Stomach (tissue), 9 donors: Measurements from ENCODE around the gene HAUS8. TPM values are rescaled to one million over a fixed set of nuclear protein-coding genes. Genes with fewer than 3 reads are reported as not detected.
A peak's percentile ranks its signal among the peaks of the same experiment; 100 is the strongest.

Experiments
- DNase-seq, 2 donors: peaks; one replicate each; pipeline versions ENCODE4 v3.0.0 to v3.0.0-alpha.2; 2013 to 2019
- H3K27ac ChIP-seq, 5 donors: fragments of 200-600 bp in 4 of 5; sonication (generic) in 4 of 5; one replicate each; pipeline ENCODE4 v1.5.1; 2013 to 2019; ENCODE audit warnings: mild to moderate bottlenecking in 1 of 5, moderate library complexity in 1 of 5
- H3K27me3 ChIP-seq, 3 donors: fragments of 200-600 bp; sonication (generic); one replicate each; pipeline ENCODE4 v1.5.1; 2017 to 2019; ENCODE audit warnings: mixed run types in 1 of 3
- H3K36me3 ChIP-seq, 4 donors: fragments of 200-600 bp; sonication (generic); 1 replicate in 3 of 4; 2 replicates in 1 of 4; pipeline ENCODE4 v1.5.1; 2016 to 2019
- H3K4me1 ChIP-seq, 4 donors: fragments of 200-600 bp; sonication (generic); one replicate each; pipeline ENCODE4 v1.5.1; 2016 to 2019
- H3K4me3 ChIP-seq, 4 donors: fragments of 200-600 bp; sonication (generic) in 3 of 4; one replicate each; pipeline ENCODE4 v1.5.1; 2016 to 2019; ENCODE audit warnings: mild to moderate bottlenecking in 1 of 4
- H3K9me3 ChIP-seq, 4 donors: fragments of 200-600 bp; sonication (generic); one replicate each; pipeline ENCODE4 v1.5.1; 2016 to 2019
- EP300 ChIP-seq: sonication (generic); formaldehyde crosslinking; IDR thresholded peaks from one replicate; pipeline ENCODE4 v1.6.1; 2017; ENCODE audit warnings: antibody characterized with exemption
- POLR2A ChIP-seq, 4 donors: fragments of 450-650 bp; IDR thresholded peaks; one replicate each; pipeline ENCODE4 v1.6.1; 2016; ENCODE audit warnings: antibody characterized with exemption in 4 of 4, control low read depth in 2 of 4, mild to moderate bottlenecking in 1 of 4, moderate library complexity in 1 of 4
- POLR2AphosphoS5 ChIP-seq, 3 donors: sonication (generic); formaldehyde crosslinking; IDR thresholded peaks; one replicate each; pipeline ENCODE4 v1.6.1; 2016; ENCODE audit warnings: antibody characterized with exemption in 3 of 3
- WGBS, 5 donors: extraction: QIAGEN DNeasy Blood & Tissue Kit in 3 of 5; methylation state at CpG; one replicate each; pipeline versions ENCODE4 v1.1.5 to v1.1.7; 2013 to 2018; 5-methylcytosine and 5-hydroxymethylcytosine counted together
- intact Hi-C: fragments of 100-400 bp; cut with DNase I; formaldehyde crosslinking; loops from one replicate; pipeline ENCODE4 v1.15.1; 2023; ENCODE audit warnings: low total_unique reads
- polyA plus RNA-seq, 3 donors: library from polyadenylated mRNA; stranded (reverse); fragments of 200-250 nt; gene quantifications; one replicate each; pipeline ENCODE4 v1.2.3, GENCODE V29; 2013
- total RNA-seq, 5 donors: library from RNA; depleted of rRNA; stranded (reverse); fragments of >200 nt; gene quantifications; one replicate each; pipeline versions ENCODE4 v1.1.0 to v1.2.3, GENCODE V29; 2014 to 2016
- TF ChIP-seq, protein P1 (sequence below), 7 experiments: fragments of 450-650 bp in 4 of 7; fragments of 200-600 bp in 3 of 7; sonication (generic) in 3 of 7; IDR thresholded peaks; one replicate each; pipeline ENCODE4 v1.5.1; 2016 to 2019; ENCODE audit warnings: antibody characterized with exemption in 7 of 7, control low read depth in 2 of 7, mild to moderate bottlenecking in 1 of 7
- donor health status: healthy with polysubstance abuse.
- donor health status: Bipolar disorder and iron deficiency.
- donor health status: healthy.

The HAUS8 gene
- total and polyA plus RNA-seq, 8 donors, result 0.45 to 27.2 (median 9.0) TPM

DNA sequence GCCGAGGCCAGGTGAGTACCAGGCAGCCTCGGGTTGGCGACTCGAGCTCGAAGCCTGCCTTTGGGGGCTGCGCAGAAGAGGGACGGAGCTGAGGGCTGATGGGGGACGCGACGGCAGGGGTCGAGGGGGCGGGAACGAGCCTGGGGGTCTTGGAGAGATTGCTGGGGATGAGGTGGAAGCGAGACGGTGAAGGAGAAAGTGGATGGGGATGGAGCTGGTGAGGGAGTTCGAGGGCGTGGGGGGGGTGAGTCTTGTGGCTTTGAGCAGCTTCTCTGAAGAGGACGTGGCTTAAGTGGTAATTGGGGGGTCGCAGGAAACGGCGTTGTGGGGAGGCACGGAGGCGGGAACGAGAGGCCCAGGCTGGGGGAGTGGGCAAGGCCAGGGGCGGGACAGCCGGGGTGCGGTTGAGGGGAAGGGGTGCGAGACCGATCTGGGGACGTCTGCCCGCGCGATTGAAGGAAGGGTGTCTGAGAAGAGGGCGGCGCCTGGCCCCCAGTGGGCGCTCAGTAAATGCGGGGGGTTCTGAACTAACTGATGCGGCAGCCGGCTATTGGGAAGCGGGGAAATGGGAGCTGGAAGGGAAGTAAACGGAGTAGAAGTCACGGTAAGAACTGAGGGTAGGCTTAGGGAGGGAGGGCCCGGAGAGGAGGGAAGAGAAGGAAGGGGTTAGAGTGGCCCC lies 751 bp upstream of the HAUS8 start:
- TF ChIP-seq POLR2AphosphoS5 (IDR thresholded peaks at IDR 0.05) (no peak), POLR2A (IDR thresholded peaks at IDR 0.05) (no peak), EP300 (no peak)
- TF ChIP-seq, protein P1, sequence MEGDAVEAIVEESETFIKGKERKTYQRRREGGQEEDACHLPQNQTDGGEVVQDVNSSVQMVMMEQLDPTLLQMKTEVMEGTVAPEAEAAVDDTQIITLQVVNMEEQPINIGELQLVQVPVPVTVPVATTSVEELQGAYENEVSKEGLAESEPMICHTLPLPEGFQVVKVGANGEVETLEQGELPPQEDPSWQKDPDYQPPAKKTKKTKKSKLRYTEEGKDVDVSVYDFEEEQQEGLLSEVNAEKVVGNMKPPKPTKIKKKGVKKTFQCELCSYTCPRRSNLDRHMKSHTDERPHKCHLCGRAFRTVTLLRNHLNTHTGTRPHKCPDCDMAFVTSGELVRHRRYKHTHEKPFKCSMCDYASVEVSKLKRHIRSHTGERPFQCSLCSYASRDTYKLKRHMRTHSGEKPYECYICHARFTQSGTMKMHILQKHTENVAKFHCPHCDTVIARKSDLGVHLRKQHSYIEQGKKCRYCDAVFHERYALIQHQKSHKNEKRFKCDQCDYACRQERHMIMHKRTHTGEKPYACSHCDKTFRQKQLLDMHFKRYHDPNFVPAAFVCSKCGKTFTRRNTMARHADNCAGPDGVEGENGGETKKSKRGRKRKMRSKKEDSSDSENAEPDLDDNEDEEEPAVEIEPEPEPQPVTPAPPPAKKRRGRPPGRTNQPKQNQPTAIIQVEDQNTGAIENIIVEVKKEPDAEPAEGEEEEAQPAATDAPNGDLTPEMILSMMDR (IDR thresholded peaks at IDR 0.05), result no peak
- H3K4me1 ChIP-seq, result peaks cover 45 to 67% (median 59%) of the 10 kb centered on the region in 4 donors
- peaks cover 4 to 22% (median 12%) of the 10 kb centered on the region in 4 donors for H3K36me3 ChIP-seq
- H3K27ac ChIP-seq, result peak overlapping the region; percentile 91 to 95 (median 92)
- H3K4me3 ChIP-seq, result peak overlapping the region; percentile 78 to 93 (median 86)
- intact Hi-C loops, result loop anchor here (10.0 kb wide), 1 partner anchor 49 kb away; no protein-coding TSS in a partner anchor
- 0 to 1% (median 1%) methylated on average over 40 to 43 of the region's 43 CpGs for WGBS, 5 donors
- H3K27me3 ChIP-seq, result no peaks in the 10 kb centered on the region
- no peaks in the 10 kb centered on the region for H3K9me3 ChIP-seq
- DNase-seq, result peak; percentile 37 to 79

DNA sequence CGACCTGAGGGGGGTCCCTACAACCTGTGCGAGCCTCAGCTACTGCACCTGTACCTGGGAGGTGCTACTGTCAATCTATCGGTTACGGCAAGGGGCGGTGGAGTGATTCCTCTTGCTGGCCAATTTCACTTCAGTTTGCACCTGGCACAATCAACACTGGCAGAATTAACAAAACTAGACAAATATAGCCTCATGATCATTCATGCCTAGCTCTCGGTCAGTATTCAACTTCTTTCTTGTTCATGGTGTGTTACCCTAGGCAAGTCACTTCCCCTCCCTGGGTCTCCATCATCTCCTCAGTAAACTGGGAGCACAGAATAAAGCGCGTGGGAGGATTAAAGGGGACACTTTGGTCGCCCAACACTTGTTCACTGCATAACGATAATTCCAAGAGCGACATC lies 618 bp downstream of the HAUS8 start:
- Histone ChIP-seq H3K27me3 (no peaks in the 10 kb centered on the region), H3K4me3 (peak overlapping the region; percentile 78 to 93 (median 86)), H3K4me1 (peaks cover 32 to 54% (median 47%) of the 10 kb centered on the region in 4 donors), H3K27ac (peak overlapping the region; percentile 83 to 95 (median 91)), H3K9me3 (no peaks in the 10 kb centered on the region), H3K36me3 (peaks cover 4 to 36% (median 19%) of the 10 kb centered on the region in 4 donors)
- intact Hi-C loops, result loop anchor here (5.0 to 10.0 kb wide), 2 partner anchors 50 to 203 kb away; no protein-coding TSS in a partner anchor
- no peak for TF ChIP-seq EP300
- no peak for TF ChIP-seq POLR2AphosphoS5 (IDR thresholded peaks at IDR 0.05)
- TF ChIP-seq POLR2A (IDR thresholded peaks at IDR 0.05), result no peak
- TF ChIP-seq, protein P1 (IDR thresholded peaks at IDR 0.05), result no peak
- no peak for DNase-seq
- 5 to 11% (median 6%) methylated on average over 11 of the region's 11 CpGs for WGBS, 5 donors

DNA sequence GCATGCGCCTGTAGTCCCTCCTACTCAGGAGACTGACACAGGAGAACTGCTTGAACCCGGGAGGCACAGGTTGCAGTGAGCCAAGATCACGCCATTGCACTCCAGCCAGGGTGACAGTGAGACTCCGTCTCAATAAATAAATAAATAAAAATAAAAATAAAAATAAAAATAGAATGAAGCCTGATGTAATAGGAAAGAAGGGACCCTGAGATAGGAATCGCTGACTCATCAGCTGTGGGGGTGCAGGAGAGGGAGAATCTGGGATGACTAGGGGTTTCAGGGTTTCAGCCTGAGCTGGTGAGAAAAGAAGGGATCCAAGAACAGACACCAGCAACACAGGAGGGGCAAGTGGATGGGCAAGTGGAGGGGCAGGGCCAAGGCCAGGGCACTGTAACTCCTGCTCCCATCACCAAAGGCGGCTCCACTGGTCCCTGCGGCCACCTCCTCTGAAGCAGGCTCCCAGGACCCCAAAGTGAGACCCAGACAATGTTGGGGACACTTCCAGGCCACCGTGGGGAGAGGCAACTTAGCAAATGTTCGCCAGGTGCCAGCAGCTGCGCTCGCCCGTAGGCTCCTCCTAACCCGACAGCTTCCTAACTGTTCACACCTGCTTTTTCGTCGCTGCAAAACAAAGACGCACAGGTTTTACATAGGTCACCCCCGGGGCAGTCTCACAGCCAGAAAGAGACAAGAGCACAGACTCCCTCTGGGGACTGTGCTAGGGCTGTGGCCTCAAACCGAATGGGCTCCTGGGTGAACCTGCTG lies 1.2 kb downstream of the HAUS8 start:
- peak overlapping the region; percentile 78 to 93 (median 86) for H3K4me3 ChIP-seq
- H3K4me1 ChIP-seq, result peaks cover 26 to 48% (median 41%) of the 10 kb centered on the region in 4 donors
- intact Hi-C loops, result loop anchor here (5.0 to 10.0 kb wide), 2 partner anchors 51 to 203 kb away; no protein-coding TSS in a partner anchor
- H3K36me3 ChIP-seq, result peaks cover 4 to 40% (median 21%) of the 10 kb centered on the region in 4 donors
- H3K27ac ChIP-seq, result peak overlapping the region in 4 of 5 donors; percentile 83 to 95 (median 92)
- peak in 1 of 2 donors; percentile 52 for DNase-seq
- no peak for TF ChIP-seq POLR2AphosphoS5 (IDR thresholded peaks at IDR 0.05)
- TF ChIP-seq EP300, result no peak
- no peak for TF ChIP-seq POLR2A (IDR thresholded peaks at IDR 0.05)
- TF ChIP-seq, protein P1 (IDR thresholded peaks at IDR 0.05), result no peak
- WGBS, 5 donors, result 33 to 55% (median 42%) methylated on average over 15 to 18 of the region's 18 CpGs
- H3K9me3 ChIP-seq, result no peaks in the 10 kb centered on the region
- H3K27me3 ChIP-seq, result no peaks in the 10 kb centered on the region

DNA sequence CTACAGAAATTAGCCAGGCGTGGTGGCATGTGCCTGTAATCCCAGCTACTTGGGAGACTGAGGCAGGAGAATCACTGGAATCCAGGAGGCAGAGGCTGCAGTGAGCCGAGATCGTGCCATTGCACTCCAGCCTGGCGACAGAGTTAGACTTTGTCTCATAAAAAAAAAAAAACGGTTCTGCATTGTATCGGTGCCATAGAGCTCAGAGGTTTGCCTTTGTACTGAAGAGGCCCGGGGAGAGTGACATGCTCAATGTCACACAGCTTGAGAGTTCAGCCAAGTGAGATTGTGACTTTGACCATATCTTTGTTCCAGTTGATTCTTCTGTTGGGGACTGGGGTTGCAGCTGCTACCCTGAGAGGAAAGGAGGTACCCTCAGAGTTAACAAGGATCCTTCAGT lies 4.3 kb downstream of the HAUS8 start:
- H3K4me3 ChIP-seq, result no peak overlapping the region
- no peaks in the 10 kb centered on the region for H3K9me3 ChIP-seq
- WGBS, 5 donors, result 82 to 91% (median 87%) methylated on average over 7 of the region's 7 CpGs
- H3K4me1 ChIP-seq, result peaks cover 8 to 24% (median 16%) of the 10 kb centered on the region in 4 donors
- TF ChIP-seq POLR2A (IDR thresholded peaks at IDR 0.05) (no peak), EP300 (no peak), POLR2AphosphoS5 (IDR thresholded peaks at IDR 0.05) (no peak)
- TF ChIP-seq, protein P1 (IDR thresholded peaks at IDR 0.05), result no peak
- peaks cover 4 to 57% (median 34%) of the 10 kb centered on the region in 4 donors for H3K36me3 ChIP-seq
- no peak overlapping the region for H3K27ac ChIP-seq
- no peaks in the 10 kb centered on the region for H3K27me3 ChIP-seq
- intact Hi-C loops, result loop anchor here (5.0 to 10.0 kb wide), 2 partner anchors 54 to 206 kb away; no protein-coding TSS in a partner anchor
- DNase-seq, result no peak
